Measurements from ENCODE around the gene CLK2.
"Not testable (repeated sequence)": the region's sequence is repeated elsewhere in the genome, so short reads cannot be mapped to it uniquely, and the experiment has no call there.

Gene CLK2

DNA sequence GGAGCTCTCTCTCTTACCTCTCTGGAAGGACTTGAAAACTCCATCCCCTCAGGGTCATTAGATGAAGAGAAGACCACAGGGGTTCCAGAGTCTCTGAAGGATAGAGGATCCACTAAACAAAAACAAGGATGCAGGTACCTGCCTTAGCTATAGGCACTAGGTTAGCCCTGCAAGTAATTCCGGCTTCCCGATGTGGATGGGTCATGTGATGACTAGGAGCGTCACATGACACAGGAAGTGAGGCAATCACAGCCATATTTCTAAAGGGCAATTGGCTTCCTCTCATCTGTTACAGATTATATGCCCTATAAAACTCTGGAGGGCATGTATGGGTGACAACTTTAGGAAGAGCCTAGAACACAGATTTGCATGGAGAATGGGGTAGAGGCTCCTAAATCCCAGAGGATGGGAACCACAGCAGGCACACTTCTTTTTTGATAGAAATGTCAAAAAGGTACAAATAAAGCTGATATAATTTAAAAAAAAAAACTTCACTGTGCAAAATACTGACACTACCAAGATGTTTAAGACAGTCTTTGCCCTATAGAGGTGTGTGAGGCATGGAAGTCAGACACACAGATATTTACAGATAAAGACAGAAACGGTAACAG, 32.1 kb downstream of the CLK2 start:
- peak; percentile 86 for DNase-seq

DNA sequence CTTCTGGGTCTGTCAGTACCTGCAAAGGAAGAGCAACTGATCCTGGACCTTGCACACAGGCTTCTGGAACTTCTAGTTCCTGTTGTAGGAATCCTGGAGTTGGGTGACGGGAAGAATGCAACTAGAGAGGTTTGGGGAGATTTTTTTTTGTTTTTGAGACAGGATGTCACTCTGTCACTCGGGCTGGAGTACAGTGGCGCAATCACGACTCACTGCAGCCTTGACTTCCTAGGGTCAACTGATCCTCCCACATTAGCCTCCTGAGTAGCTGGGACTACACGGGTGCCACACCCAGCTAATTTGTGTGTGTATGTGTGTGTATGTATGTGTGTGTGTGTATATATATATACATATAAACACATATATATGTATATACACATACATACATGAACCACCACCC, 36.9 kb downstream of the CLK2 start:
- no peak for DNase-seq

GRCh38 chr1:155235375-155235774, 37.9 kb downstream of the CLK2 start:
- DNase-seq, result not testable (repeated sequence)

DNA sequence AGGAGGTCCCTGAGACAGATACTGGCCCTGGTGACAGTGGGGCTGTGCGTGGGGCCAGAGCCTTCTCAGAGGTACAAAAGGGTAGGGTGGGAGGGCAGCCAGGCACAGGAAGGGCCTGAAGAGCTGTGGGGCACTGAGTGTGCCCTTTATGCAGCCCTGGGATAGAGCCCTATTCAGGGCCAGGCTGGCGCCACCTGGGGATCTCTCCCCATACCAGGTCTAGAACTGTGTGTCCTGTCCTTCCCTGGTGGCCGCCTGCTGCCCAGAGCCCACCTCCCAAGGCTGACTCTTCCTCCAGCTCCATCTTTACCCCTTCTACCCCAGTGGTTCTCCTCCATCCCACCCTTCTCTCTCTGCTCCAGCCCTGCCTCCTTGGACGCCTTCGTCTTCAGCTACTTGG, 39.8 kb downstream of the CLK2 start:
- DNase-seq, result not testable (repeated sequence)

DNA sequence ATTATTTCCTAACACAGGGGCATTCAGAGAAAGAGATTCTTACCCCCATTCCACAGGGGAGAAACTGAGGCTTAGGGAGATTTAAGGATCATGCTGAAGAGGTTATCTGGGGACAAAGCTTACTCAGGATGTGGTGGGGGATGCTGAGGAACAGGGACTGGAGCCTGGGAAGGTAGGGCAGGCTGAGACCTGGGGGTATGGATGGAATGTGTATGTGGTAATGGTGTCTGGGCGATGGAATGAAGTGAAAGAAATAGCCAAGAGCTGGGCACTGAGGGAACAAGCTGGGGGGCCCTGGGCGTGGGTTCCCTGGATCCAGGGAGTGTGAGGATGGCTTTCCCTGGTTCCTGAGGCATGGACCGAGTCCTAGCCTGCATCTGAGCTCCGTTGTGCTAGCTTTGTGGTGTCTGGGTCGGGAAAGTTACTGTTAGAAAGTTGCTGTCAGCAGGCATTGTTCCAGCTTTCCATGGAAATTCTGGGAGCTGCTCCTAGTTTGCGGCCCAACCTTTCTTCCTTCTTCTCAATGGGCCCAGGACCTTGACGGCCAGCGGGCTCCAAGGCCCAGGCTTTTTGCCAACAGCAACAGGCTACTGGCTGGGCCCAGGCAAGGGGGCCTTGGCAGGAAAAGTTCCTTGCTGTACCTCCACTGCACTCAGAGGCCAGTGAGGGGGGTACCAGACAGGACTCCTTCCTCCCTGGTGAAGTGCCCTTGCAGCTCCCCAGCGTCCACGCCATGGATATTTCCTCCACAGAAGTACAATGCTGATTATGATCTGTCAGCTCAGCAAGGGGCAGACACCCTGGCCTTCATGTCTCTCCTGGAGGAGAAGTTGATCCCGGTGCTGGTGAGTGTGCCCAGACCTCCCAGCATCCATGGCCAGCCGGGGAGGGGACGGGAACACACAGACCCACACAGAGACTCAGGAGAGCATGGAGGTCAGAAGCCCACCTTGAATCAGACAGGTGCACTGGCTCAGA, 41.0 kb downstream of the CLK2 start:
- not testable (repeated sequence) for DNase-seq

GRCh38 chr1:155231302-155231701, 42.0 kb downstream of the CLK2 start:
- DNase-seq, result not testable (repeated sequence)

DNA sequence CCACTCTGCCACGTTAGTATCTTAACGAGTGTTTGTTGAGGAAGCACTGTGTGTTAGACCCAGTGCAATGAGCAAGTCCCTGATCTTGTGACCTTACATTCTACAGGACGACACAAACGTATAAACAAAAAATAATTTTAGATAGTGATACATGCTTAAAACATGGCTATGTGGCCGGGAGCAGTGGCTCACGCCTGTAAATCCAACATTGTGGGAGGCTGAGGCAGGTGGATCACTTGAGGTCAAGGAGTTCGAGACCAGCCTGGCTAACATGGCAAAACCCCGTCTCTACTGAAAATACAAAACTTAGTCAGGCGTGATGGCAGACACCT, 45.2 kb downstream of the CLK2 start:
- DNase-seq, result no peak

- DNase-seq, result peak; percentile 100
These were observed 45.8 kb downstream of the CLK2 start for GRCh38 chr1:155227261-155228095.

DNA sequence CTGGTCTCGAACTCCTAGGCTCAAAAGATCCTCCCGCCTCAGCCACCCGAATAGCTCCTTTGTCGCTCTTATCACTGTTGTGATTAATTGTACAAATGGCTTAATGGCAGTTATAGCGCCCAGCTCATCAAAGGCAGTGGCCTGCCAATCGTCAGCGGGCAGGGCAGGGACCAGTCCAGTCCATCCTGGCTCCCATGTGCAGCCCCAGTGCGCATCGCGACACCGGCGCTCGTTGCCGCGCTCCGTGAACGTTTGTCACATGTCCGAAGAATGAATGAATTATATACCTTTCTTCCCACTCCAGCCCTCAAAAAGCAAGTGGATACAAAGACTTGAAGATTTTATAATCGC, 46.4 kb downstream of the CLK2 start:
- DNase-seq, result peak; percentile 60

DNA sequence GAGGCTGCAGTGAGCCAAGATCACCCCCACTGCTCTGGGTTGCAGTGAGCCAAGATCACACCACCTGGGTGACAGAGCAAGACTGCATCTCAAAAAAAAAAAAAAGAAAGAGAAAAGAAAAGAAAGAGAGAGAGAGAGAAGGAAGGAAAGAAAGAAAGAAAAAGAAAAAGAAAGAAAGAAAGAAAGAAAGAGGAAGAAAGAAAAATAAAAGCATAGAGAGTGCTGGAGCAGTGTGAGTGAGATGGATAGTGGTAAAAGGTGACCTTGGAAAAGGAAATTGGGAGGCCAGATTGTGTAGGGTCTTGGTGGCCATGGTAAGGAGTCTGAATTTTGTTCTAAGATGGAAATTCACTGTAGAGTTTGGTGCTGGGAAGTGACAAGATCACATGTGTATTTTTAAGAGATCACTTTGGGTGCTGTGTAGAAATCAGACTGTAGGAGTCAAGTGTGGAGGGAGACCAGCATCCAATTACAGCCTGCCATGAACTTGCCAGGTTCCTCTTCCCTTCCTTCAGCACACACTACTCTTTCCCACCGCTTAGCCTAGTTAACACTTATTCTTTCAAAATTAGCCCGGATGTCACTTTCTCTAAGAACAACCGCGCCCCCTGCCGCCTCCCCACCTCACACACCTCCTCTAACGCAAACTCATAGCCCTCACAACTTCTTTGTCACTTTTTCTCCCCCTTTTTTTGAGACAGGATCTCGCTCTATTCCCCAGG, 47.0 kb downstream of the CLK2 start:
- DNase-seq, result peak; percentile 84

DNA sequence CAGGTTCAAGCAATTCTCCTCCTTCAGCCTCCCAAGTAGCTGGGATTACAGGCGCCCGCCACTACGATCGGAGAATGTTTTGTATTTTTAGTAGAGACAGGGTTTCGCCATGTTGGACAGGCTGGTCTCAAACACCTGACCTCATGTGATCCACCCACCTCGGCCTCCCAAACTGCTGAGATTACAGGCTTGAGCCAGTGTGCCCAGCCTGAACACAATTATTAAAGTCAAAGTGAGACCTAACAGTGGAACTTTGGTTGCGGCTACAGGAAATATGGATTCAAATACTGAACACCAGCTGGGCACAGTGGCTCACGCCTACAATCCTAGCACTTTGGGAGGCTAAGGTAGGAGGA, 47.9 kb downstream of the CLK2 start:
- not testable (repeated sequence) for DNase-seq

DNA sequence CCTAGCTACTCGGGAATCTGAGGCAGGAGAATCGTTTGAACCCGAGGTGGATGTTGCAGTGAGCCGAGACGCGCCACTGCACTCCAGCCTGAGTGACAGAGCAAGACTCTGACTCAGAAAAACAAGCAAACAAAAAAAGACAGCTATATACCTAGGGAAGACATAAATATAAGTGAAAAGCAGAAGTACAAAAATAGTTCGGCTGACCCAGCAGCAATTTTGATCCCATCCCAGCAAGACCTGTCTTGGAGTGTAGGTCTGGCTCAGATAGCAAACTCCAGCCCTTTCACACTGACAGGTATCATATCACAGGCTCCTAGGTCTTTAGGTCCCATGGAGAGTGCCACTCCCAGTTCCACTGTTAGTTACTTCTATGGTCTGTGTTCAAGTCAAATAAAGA, 50.3 kb downstream of the CLK2 start:
- no peak for DNase-seq

DNA sequence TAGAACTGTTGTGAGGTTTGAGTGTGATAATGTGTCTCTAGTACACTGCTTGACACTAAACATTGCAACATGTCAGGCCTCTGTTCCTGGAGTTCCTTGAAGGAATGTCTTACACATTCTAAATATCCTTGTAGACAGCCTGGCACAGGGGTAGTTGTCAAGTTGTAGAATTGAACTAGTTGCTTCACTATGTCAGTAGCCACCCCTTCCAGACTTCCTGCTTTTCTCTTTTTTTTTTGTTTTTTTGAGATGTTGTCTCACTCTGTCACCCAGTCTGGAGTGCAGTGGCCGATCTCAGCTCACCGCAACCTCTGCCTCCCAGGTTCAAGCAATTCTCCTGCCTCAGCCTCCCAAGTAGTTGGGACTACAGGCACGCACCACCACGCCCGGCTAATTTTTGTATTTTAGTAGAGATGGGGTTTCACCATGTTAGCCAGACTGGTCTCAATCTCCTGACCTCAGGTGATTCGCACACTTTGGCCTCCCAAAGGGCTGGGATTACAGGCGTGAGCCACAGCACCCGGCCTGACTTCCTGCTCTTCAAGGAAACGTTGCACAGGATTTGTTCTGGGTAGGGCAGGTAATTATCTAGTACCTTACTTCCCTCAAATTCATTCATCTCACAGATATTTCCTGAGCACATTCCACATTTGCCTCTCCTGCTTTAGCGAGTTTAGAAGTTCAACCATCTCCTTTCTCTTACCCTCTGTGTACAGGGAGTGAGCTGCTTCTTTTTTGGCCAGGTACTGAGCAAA, 52.9 kb downstream of the CLK2 start:
- not testable (repeated sequence) for DNase-seq

- no peak for DNase-seq
These were observed 53.7 kb downstream of the CLK2 start for GRCh38 chr1:155219592-155220031.

- peak; percentile 60 for DNase-seq
These were observed 54.3 kb downstream of the CLK2 start for GRCh38 chr1:155218854-155219591.

- DNase-seq, result not testable (repeated sequence)
These were observed 58.6 kb downstream of the CLK2 start for GRCh38 chr1:155214702-155215101.
